ENCODE measurements around the gene CSNK2A2. TPM values are rescaled to one million over a fixed set of nuclear protein-coding genes. Genes with fewer than 3 reads are reported as not detected.

Gene CSNK2A2
- total RNA-seq, 1 donor from 2014 or later = 96.2 TPM

DNA sequence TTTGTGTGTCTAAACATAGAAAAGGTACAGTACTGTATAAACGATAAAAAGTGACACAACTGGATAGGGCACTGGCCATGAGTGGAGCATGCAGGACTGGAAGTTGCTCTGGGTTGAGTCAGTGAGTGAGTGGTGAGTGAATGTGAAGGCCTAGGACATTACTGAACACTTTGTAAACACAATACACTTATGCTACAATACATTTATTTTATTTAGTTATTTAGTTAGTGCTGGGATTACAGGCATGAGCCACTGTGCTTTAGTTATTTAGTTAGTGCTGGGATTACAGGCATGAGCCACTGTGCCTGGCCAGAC lies 73.3 kb downstream of the CSNK2A2 start:
- DNase-seq (ENCODE audit: low read depth) (no peak), FAIRE-seq (no peak)
- TF ChIP-seq EZH2 (IDR thresholded peaks at IDR 0.05; ENCODE audit: insufficient read depth, low read length) (no peak), CTCF (IDR thresholded peaks at IDR 0.05; ENCODE audit: insufficient read depth, low read depth, low read length) (no peak)
- H3K27me3 ChIP-seq (ENCODE audit: insufficient read depth, low read length) = no peaks in the 10 kb centered on the region
- Mint-ChIP-seq H3K9me3 (ENCODE audit: unreplicated experiment) (peaks cover 2% of the 10 kb centered on the region), H3K36me3 (ENCODE audit: low read depth, unreplicated experiment) (no peaks in the 10 kb centered on the region), H3K4me1 (ENCODE audit: low read depth, unreplicated experiment) (peaks cover 51% of the 10 kb centered on the region), H3K27ac (ENCODE audit: unreplicated experiment) (no peak overlapping the region), H3K27me3 (ENCODE audit: low read depth, unreplicated experiment) (no peaks in the 10 kb centered on the region), H3K4me3 (ENCODE audit: unreplicated experiment) (no peak overlapping the region)
- H2AFZ ChIP-seq (ENCODE audit: low read depth, low read length) = no peak overlapping the region
- no peak overlapping the region for H3K9ac ChIP-seq (ENCODE audit: low read length)
- H3K4me1 ChIP-seq (ENCODE audit: insufficient read depth, low read length) = peaks cover 32% of the 10 kb centered on the region
- H3K79me2 ChIP-seq (ENCODE audit: insufficient read depth, low read length) = peaks cover 82% of the 10 kb centered on the region
- H3K4me3 ChIP-seq (ENCODE audit: insufficient read depth, low read depth, low read length) = no peak overlapping the region
- H3K4me2 ChIP-seq (ENCODE audit: low read length) = peak overlapping the region; percentile 0
- no peaks in the 10 kb centered on the region for H3K36me3 ChIP-seq (ENCODE audit: insufficient read depth, low read length)
- no peaks in the 10 kb centered on the region for H3K9me3 ChIP-seq (ENCODE audit: insufficient read depth, low read depth, low read length)
- peaks cover 82% of the 10 kb centered on the region for H4K20me1 ChIP-seq (ENCODE audit: insufficient read depth, low read length)
- H3K27ac ChIP-seq (ENCODE audit: low read depth, low read length) = no peak overlapping the region

DNA sequence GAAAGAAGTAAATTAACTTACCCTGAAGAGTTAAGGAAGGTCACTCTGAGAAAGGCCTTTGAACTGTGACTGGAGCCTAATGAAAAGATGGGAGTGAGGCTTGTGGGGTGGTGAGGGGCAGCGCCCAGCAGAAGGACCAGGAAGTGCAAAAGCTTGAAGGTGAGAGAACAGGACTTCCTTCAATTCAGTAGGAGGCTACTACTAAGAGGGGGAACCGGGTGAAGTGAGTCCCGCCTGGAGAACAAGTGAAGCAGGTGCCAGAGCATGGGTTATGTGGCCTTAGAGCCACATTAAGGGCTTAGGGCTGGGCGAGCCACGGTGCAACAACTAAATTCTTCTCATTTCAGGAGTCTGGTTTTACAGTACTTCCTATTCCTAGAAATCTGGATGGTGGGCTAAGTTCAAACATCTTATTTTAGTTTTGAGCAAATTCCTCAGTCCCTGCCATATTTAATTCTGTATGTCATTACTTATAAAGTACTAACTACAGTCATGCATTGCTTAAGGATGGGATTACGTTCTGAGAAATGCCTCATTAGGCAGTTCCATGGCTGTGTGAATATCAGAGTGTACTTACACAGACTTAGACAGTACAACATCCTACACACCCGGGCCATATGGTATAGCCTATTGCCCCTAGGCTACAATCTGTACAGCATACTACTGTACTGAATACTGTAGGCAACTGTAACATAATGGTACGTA lies 73.9 kb downstream of the CSNK2A2 start:
- Histone ChIP-seq H3K4me2 (ENCODE audit: low read length) (peak overlapping the region; percentile 0), H3K9me3 (ENCODE audit: insufficient read depth, low read depth, low read length) (no peaks in the 10 kb centered on the region), H3K27me3 (ENCODE audit: insufficient read depth, low read length) (no peaks in the 10 kb centered on the region), H4K20me1 (ENCODE audit: insufficient read depth, low read length) (peaks cover 87% of the 10 kb centered on the region), H3K27ac (ENCODE audit: low read depth, low read length) (no peak overlapping the region), H3K79me2 (ENCODE audit: insufficient read depth, low read length) (peaks cover 86% of the 10 kb centered on the region), H3K4me1 (ENCODE audit: insufficient read depth, low read length) (peaks cover 36% of the 10 kb centered on the region), H3K9ac (ENCODE audit: low read length) (no peak overlapping the region), H3K4me3 (ENCODE audit: insufficient read depth, low read depth, low read length) (no peak overlapping the region), H2AFZ (ENCODE audit: low read depth, low read length) (no peak overlapping the region), H3K36me3 (ENCODE audit: insufficient read depth, low read length) (no peaks in the 10 kb centered on the region)
- Mint-ChIP-seq H3K27me3 (ENCODE audit: low read depth, unreplicated experiment) (no peaks in the 10 kb centered on the region), H3K4me3 (ENCODE audit: unreplicated experiment) (no peak overlapping the region), H3K9me3 (ENCODE audit: unreplicated experiment) (no peaks in the 10 kb centered on the region), H3K4me1 (ENCODE audit: low read depth, unreplicated experiment) (peaks cover 51% of the 10 kb centered on the region), H3K27ac (ENCODE audit: unreplicated experiment) (no peak overlapping the region), H3K36me3 (ENCODE audit: low read depth, unreplicated experiment) (no peaks in the 10 kb centered on the region)
- no peak for TF ChIP-seq CTCF (IDR thresholded peaks at IDR 0.05; ENCODE audit: insufficient read depth, low read depth, low read length)
- TF ChIP-seq EZH2 (IDR thresholded peaks at IDR 0.05; ENCODE audit: insufficient read depth, low read length) = no peak
- FAIRE-seq (no peak), DNase-seq (ENCODE audit: low read depth) (no peak)

- peak overlapping the region; percentile 21 for H3K9ac ChIP-seq (ENCODE audit: low read length)
- H3K27me3 ChIP-seq (ENCODE audit: insufficient read depth, low read length) = no peaks in the 10 kb centered on the region
- peak overlapping the region; percentile 77 for H3K4me2 ChIP-seq (ENCODE audit: low read length)
- H3K27ac Mint-ChIP-seq (ENCODE audit: unreplicated experiment) = peak overlapping the region; percentile 62
- no peaks in the 10 kb centered on the region for H3K9me3 ChIP-seq (ENCODE audit: insufficient read depth, low read depth, low read length)
- H3K4me1 ChIP-seq (ENCODE audit: insufficient read depth, low read length) = peaks cover 20% of the 10 kb centered on the region
- peaks cover 35% of the 10 kb centered on the region for H3K4me1 Mint-ChIP-seq (ENCODE audit: low read depth, unreplicated experiment)
- DNase-seq (ENCODE audit: low read depth) (no peak), FAIRE-seq (no peak)
- peaks cover 86% of the 10 kb centered on the region for H3K79me2 ChIP-seq (ENCODE audit: insufficient read depth, low read length)
- H4K20me1 ChIP-seq (ENCODE audit: insufficient read depth, low read length) = peaks cover 92% of the 10 kb centered on the region
- H3K36me3 Mint-ChIP-seq (ENCODE audit: low read depth, unreplicated experiment) = peaks cover 2% of the 10 kb centered on the region
- H3K4me3 Mint-ChIP-seq (ENCODE audit: unreplicated experiment) = no peak overlapping the region
- no peak for TF ChIP-seq CTCF (IDR thresholded peaks at IDR 0.05; ENCODE audit: insufficient read depth, low read depth, low read length)
- no peak for TF ChIP-seq EZH2 (IDR thresholded peaks at IDR 0.05; ENCODE audit: insufficient read depth, low read length)
- H3K36me3 ChIP-seq (ENCODE audit: insufficient read depth, low read length) = peaks cover 3% of the 10 kb centered on the region
- no peaks in the 10 kb centered on the region for H3K9me3 Mint-ChIP-seq (ENCODE audit: unreplicated experiment)
- H3K27me3 Mint-ChIP-seq (ENCODE audit: low read depth, unreplicated experiment) = no peaks in the 10 kb centered on the region
- H2AFZ ChIP-seq (ENCODE audit: low read depth, low read length) = no peak overlapping the region
- peak overlapping the region; percentile 37 for H3K27ac ChIP-seq (ENCODE audit: low read depth, low read length)
- no peak overlapping the region for H3K4me3 ChIP-seq (ENCODE audit: insufficient read depth, low read depth, low read length)
These were observed 76.8 kb downstream of the CSNK2A2 start for GRCh38 chr16:58121132-58121531.

Measured in astrocyte (in vitro differentiated cells and primary cell).